KOPT-K1 (cell line): ENCODE results near the gene HIVEP2.

Source experiments
- H3K27ac ChIP-seq: fragments of 200-600 bp; sonication (generic); 2 replicates; pipeline ENCODE4 v1.5.1; 2016; ENCODE audit warnings: antibody characterized with exemption, mild to moderate bottlenecking, low read depth, low read length; ENCODE audit not compliant: poor library complexity, severe bottlenecking
- H3K36me3 ChIP-seq: fragments of 200-600 bp; sonication (generic); 2 replicates; pipeline ENCODE4 v1.5.1; 2017; ENCODE audit warnings: antibody characterized with exemption, mild to moderate bottlenecking, low read length, moderate library complexity; ENCODE audit not compliant: insufficient read depth
- H3K9me3 ChIP-seq: fragments of 200-600 bp; sonication (generic); 2 replicates; pipeline ENCODE4 v1.5.1; 2017; ENCODE audit warnings: antibody characterized with exemption, low read length, mild to moderate bottlenecking; ENCODE audit not compliant: insufficient read depth, poor library complexity, severe bottlenecking

The HIVEP2 gene

DNA sequence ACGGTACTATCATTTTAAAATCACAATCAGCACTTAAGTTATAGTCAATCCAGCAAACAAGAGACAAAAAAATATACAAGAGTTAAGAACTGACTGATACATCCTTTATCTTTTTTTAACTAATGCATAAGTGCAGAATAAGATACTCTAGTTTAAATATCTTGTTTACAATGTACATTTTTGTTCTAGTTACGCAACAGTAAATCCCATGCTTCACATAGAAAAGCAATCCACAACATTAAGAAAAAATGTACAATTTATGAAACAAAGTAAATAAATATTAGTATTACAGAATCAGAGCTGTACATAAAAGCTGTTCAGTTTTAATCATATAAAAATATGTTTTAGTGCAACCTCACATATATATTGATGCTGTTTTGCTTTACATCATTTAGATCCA, 192.6 kb downstream of the HIVEP2 start:
- H3K27ac ChIP-seq: no peak overlapping the region
- no peaks in the 10 kb centered on the region for H3K9me3 ChIP-seq

GRCh38 chr6:142751452-142751851, 193.5 kb downstream of the HIVEP2 start:
- Histone ChIP-seq H3K36me3 (peaks cover 33% of the 10 kb centered on the region), H3K27ac (no peak overlapping the region), H3K9me3 (no peaks in the 10 kb centered on the region)

More for the DNA sequence above, 192.6 kb downstream of the HIVEP2 start:
- H3K36me3 ChIP-seq: peaks cover 41% of the 10 kb centered on the region

- Histone ChIP-seq H3K27ac (no peak overlapping the region), H3K36me3 (peaks cover 28% of the 10 kb centered on the region)
These were observed 194.0 kb downstream of the HIVEP2 start for GRCh38 chr6:142750998-142751397.

GRCh38 chr6:142749556-142749955, 195.4 kb downstream of the HIVEP2 start:
- Histone ChIP-seq H3K9me3 (no peaks in the 10 kb centered on the region), H3K27ac (no peak overlapping the region), H3K36me3 (peaks cover 16% of the 10 kb centered on the region)

More at GRCh38 chr6:142750998-142751397, 194.0 kb downstream of the HIVEP2 start:
- no peaks in the 10 kb centered on the region for H3K9me3 ChIP-seq

DNA sequence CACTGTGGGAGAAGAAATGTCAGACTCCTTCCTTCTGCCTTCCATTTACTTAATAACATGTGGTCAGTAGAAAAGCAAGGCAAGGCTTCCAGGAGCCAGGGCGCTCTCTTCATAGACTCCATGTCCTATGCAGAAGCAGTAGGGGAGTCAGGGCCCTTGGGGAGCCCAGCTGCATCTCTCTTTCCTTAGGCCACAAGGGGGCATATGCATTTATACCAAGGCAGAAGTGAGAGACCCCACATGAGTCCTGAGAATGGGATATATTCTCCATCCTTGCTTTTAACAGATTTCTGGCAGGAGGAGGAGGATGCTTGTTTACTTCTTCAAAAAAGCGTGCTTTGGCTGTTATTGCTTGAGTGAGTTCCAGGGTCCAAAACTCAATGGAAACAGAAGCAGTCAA, 198.5 kb downstream of the HIVEP2 start:
- Histone ChIP-seq H3K9me3 (no peaks in the 10 kb centered on the region), H3K27ac (no peak overlapping the region), H3K36me3 (no peaks in the 10 kb centered on the region)

DNA sequence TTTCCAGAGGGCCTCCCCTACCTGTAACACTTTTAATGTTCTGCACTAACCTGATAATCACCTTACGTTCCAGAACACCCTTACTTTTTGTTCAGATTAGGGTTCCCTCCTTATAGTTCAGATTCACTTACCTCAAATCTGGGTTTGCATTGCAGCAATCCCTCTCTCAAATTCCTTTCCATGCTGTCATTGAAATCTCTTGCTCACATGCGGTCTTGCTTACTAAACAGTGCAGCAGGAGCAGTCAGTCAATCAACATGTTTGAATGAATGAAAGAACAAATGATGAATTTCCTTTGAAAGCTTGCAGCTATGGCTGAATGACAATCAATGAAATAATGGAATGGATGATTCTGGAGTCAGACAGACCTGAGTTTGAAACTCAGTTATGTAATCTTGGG, 200.1 kb downstream of the HIVEP2 start:
- H3K36me3 ChIP-seq: no peaks in the 10 kb centered on the region
- H3K27ac ChIP-seq: no peak overlapping the region
- no peaks in the 10 kb centered on the region for H3K9me3 ChIP-seq

DNA sequence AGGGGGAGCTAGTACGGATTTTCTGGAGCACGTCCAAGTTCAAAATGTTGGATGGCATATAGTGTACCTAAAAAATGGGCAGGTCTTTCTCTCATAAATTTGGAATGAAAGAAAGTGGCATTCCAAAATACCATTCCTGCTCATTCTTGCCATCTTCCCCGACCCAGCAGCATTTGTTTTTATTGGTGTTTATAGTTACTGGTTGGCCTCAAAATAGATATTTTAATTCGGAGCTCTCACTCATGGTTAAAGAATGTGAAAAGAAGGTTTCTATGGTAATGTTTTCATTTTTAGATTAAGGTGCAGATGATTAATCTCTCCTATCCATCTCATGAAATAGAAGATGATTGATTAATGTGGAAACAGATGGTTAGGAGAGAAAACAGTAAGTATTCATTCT, 204.5 kb downstream of the HIVEP2 start:
- no peaks in the 10 kb centered on the region for H3K9me3 ChIP-seq
- no peak overlapping the region for H3K27ac ChIP-seq
- H3K36me3 ChIP-seq: no peaks in the 10 kb centered on the region

DNA sequence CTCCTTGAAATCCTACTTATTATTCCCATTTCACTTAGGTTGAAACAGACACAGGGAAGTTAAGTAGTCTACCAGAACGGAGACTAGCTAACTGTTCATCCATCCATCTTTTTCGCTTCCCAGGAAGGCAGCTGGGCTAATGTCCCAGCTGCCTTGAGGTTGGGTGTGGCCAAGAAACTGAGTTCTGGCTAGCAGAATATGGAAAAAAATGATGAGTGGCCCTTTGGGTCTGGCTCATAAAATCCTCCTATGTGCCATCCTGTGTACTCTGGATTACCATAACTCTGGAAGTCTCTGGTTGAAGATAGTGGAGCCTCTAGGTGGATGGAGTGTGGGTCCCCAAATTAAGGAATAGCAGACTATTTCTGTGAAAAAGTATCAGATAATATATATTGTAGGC, 206.2 kb downstream of the HIVEP2 start:
- H3K36me3 ChIP-seq: no peaks in the 10 kb centered on the region

GRCh38 chr6:142738035-142738396, 207.0 kb downstream of the HIVEP2 start:
- Histone ChIP-seq H3K36me3 (no peaks in the 10 kb centered on the region), H3K27ac (no peak overlapping the region), H3K9me3 (no peaks in the 10 kb centered on the region)

More for the DNA sequence above, 206.2 kb downstream of the HIVEP2 start:
- Histone ChIP-seq H3K27ac (no peak overlapping the region), H3K9me3 (no peaks in the 10 kb centered on the region)

DNA sequence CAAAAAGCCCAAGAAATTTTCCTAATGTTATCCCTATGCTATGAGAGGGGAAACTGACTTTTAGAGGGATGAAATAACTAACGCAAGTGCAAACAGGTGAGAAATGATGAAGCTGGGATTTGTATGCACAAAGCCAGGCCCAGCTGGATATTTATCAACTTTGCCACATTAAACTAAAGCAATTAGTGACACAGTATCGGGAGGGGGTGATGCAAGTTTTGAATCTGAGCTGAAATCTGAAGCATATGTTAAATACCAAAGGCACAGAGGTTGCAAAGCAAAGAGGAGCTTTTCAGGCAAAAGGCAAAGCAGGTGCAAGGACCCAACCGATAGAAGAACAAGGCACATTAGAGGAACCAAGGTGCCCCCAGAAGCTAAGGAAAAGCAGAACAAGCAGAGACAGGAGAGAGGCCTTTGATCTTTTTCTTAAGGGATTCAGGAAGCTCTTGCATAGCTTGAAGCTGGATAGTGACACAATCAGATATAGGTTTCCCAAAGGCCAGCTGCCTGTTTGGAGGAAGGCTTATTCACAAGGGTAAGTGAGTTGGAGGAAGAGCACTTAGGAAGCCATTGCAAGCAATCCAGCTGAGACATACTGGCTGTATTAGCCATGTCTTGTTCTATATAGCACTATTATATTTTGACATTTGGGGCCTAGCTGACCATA, 207.5 kb downstream of the HIVEP2 start:
- no peak overlapping the region for H3K27ac ChIP-seq
- no peaks in the 10 kb centered on the region for H3K9me3 ChIP-seq
- no peaks in the 10 kb centered on the region for H3K36me3 ChIP-seq

DNA sequence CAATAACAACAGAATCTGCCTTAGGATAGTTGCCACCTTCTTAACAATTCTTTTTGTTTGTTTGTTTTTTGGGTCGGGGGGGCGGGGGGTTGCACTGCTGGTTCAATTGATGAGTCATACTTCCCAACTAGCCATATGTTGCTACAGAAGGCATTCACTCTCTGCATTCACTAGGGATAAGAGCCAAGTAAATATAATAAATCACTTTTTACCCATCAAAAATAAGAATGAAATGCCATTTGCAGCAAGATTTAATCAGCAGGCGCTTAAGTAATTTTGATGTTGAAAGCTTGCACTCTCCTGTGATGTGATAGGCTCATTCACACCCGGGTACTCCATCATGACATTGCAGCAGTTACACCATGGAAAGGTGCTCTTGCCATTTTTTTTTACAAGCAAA, 209.8 kb downstream of the HIVEP2 start:
- H3K36me3 ChIP-seq: no peaks in the 10 kb centered on the region
- H3K27ac ChIP-seq: no peak overlapping the region
- no peaks in the 10 kb centered on the region for H3K9me3 ChIP-seq

DNA sequence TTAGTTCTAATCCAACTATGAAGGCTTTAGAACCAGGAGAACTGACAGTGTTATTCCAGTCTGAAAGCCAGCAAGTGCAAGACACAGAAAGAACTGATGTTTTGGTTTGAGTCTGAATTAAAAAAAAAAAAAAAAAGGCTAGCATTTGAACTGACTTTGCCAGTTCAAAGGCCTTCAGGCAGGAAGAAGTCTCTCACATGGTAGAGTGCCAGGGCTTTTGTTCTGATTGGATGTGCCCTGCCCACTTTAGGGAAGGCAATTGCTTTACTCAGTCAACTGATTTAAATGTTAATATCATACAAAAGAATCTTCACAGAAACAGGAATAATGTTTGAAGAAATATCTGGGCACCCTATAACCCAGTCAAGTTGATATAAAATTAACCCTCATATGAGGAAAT, 212.2 kb downstream of the HIVEP2 start:
- no peak overlapping the region for H3K27ac ChIP-seq
- no peaks in the 10 kb centered on the region for H3K36me3 ChIP-seq
- no peaks in the 10 kb centered on the region for H3K9me3 ChIP-seq

GRCh38 chr6:142731611-142732010, 213.4 kb downstream of the HIVEP2 start:
- Histone ChIP-seq H3K9me3 (no peaks in the 10 kb centered on the region), H3K27ac (no peak overlapping the region)

GRCh38 chr6:142729618-142730017, 215.4 kb downstream of the HIVEP2 start:
- Histone ChIP-seq H3K27ac (no peak overlapping the region), H3K36me3 (no peaks in the 10 kb centered on the region), H3K9me3 (no peaks in the 10 kb centered on the region)

More at GRCh38 chr6:142731611-142732010, 213.4 kb downstream of the HIVEP2 start:
- no peaks in the 10 kb centered on the region for H3K36me3 ChIP-seq

DNA sequence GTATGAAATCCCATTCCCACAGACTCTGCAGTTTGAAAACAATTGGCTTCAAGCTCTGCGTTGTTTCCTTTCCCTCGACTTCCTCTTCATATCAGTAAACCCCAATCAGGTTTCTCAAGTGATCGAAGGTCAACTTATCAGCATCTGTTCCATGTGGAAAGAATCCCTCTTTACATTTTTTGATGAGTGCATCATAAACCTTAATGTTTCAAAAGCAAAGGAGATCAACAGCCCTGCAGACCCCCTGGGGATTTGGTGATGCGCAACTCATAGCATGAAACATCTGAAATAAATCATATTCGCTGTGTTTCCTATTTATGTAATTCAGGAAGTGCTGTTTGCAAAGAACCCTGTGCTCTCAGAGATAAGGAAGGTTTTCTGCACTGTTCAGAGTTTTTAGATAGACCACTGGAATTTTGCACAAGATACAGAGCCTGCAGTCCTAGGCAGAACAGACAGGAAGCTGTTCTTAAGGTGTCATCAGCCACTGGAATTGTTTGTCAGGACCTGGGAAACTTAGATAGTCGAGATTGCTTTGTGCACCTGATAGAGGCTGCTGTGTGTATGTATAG, 216.0 kb downstream of the HIVEP2 start:
- Histone ChIP-seq H3K36me3 (no peaks in the 10 kb centered on the region), H3K27ac (no peak overlapping the region), H3K9me3 (no peaks in the 10 kb centered on the region)

DNA sequence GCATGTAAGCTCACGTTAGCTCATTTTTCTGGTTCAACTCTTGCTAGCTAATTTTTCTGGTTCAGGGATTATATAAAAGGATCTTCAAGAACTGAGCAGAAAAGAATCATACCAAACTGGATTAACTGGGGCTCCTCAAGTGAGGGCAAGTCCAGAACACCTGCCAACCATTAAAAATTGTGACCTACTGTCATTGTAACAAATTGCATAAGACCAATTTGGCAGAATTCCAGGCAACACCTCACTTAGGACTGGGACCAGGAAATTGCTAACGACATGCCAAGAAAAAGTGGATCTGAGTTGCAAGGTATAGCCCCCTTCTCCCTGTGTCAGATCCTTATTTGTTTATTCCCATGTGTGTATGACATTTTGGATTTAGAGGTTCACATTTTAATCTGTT, 216.6 kb downstream of the HIVEP2 start:
- Histone ChIP-seq H3K36me3 (no peaks in the 10 kb centered on the region), H3K9me3 (no peaks in the 10 kb centered on the region), H3K27ac (no peak overlapping the region)
